ENCODE data around the gene SMYD3. TPM values are rescaled to one million over a fixed set of nuclear protein-coding genes. Genes with fewer than 3 reads are reported as not detected.
A peak's percentile ranks its signal among the peaks of the same experiment; 100 is the strongest.

The SMYD3 gene
- total and polyA plus RNA-seq, 2 of the 13 experiments (the other 11 are each of a cell fraction or from before 2014, with no cell fraction given) = 27.7 to 35.8 TPM

- TF ChIP-seq ZBTB10 (CRISPR knock-in tag; IDR thresholded peaks at IDR 0.05; ENCODE audit: borderline replicate concordance) (no peak), SOX5 (CRISPR knock-in tag; IDR thresholded peaks at IDR 0.05; ENCODE audit: borderline replicate concordance) (peak; percentile 39; the same call in 1 of the 2 replicates), NFIC (IDR thresholded peaks at IDR 0.05; ENCODE audit: low read length) (no peak), ZNF792 (CRISPR knock-in tag; IDR thresholded peaks at IDR 0.05) (peak; percentile 100), RARG (CRISPR knock-in tag; IDR thresholded peaks at IDR 0.05; ENCODE audit: low read depth) (no peak), ZBTB25 (CRISPR knock-in tag; IDR thresholded peaks at IDR 0.05) (no peak), PITX1 (CRISPR knock-in tag; IDR thresholded peaks at IDR 0.05) (no peak), SKIL (CRISPR knock-in tag; IDR thresholded peaks at IDR 0.05; ENCODE audit: borderline replicate concordance) (no peak), ZFP1 (CRISPR knock-in tag; IDR thresholded peaks at IDR 0.05) (0 out of 2 replicates have a peak, but pooled peaks have one; percentile 48), EED (CRISPR knock-in tag; IDR thresholded peaks at IDR 0.05) (no peak), ZNF337 (CRISPR knock-in tag; IDR thresholded peaks at IDR 0.05; ENCODE audit: borderline replicate concordance, low read depth) (no peak), ZNF644 (CRISPR knock-in tag; IDR thresholded peaks at IDR 0.05; ENCODE audit: low read depth) (peak; percentile 99), EZH2 (conservative IDR thresholded peaks at IDR 0.05; ENCODE audit: low read depth, low read length) (no peak), ZNF326 (CRISPR knock-in tag; IDR thresholded peaks at IDR 0.05; ENCODE audit: borderline replicate concordance) (no peak), FOXO1 (CRISPR knock-in tag; IDR thresholded peaks at IDR 0.05) (peak; percentile 82), ZBTB46 (CRISPR knock-in tag; IDR thresholded peaks at IDR 0.05; ENCODE audit: borderline replicate concordance) (no peak), MTF1 (CRISPR knock-in tag; IDR thresholded peaks at IDR 0.05) (no peak), ZNF512B (CRISPR knock-in tag; IDR thresholded peaks at IDR 0.05; ENCODE audit: borderline replicate concordance) (no peak), U2AF2 (IDR thresholded peaks at IDR 0.05; ENCODE audit: low read depth, low read length) (no peak)
Observed at GRCh38 chr1:246187834-246188372, 319.2 kb downstream of the SMYD3 start (continued).
